Left lung (tissue), 10 donors: Measurements from ENCODE around the gene TRAF3. TPM values are rescaled to one million over a fixed set of nuclear protein-coding genes. Genes with fewer than 3 reads are reported as not detected.

ENCODE experiments used
- ATAC-seq: fragments of 200-7000 bp; cut with Tn5 transposase; one replicate; pipeline ENCODE4 v1.9.1; 2020; ENCODE audit warnings: moderate library complexity
- DNase-seq, 4 donors: peaks; one replicate each; pipeline ENCODE4 v3.0.0-alpha.2; 2013 to 2020
- H3K27ac ChIP-seq, 2 donors: fragments of 200-600 bp; sonication (generic) in 1 of 2; one replicate each; pipeline versions ENCODE4 v1.5.0 to v1.8.0; 2020 to 2021
- H3K27me3 ChIP-seq, 2 donors: fragments of 200-600 bp; sonication (generic) in 1 of 2; one replicate each; pipeline versions ENCODE4 v1.5.0 to v1.8.0; 2020 to 2021
- H3K36me3 ChIP-seq, 2 donors: fragments of 200-600 bp; sonication (generic) in 1 of 2; one replicate each; pipeline versions ENCODE4 v1.5.0 to v1.8.0; 2020 to 2021
- H3K4me1 ChIP-seq, 2 donors: fragments of 200-600 bp; one replicate each; pipeline ENCODE4 v1.8.0; 2021
- H3K4me3 ChIP-seq, 2 donors: fragments of 200-600 bp; sonication (generic) in 1 of 2; one replicate each; pipeline versions ENCODE4 v1.5.0 to v1.8.0; 2020 to 2021; ENCODE audit warnings: mild to moderate bottlenecking in 1 of 2
- H3K9me3 ChIP-seq, 2 donors: fragments of 200-600 bp; sonication (generic) in 1 of 2; one replicate each; pipeline versions ENCODE4 v1.5.0 to v1.8.0; 2020 to 2021
- intact Hi-C, 2 donors: fragments of 100-400 bp; cut with DNase I; formaldehyde crosslinking; loops; one replicate each; pipeline versions ENCODE4 v1.11.2 to v1.14.2; 2022
- polyA plus RNA-seq, 6 donors: library from polyadenylated mRNA; unstranded; fragments of 120-200 nt; gene quantifications; one replicate each; pipeline ENCODE4 v1.2.1, GENCODE V29; 2013; ENCODE audit not compliant: insufficient read length in 6 of 6
- total RNA-seq, 2 donors: library from RNA; stranded (reverse); fragmentation: NEBNext Ultra II Directional; extraction: Animal tissue kit (Norgen Biotek cat#: 25700); gene quantifications; one replicate each; pipeline ENCODE4 v1.2.1, GENCODE V29; 2021
- TF ChIP-seq, protein P1 (sequence below), 2 donors: fragments of 200-600 bp; sonication (generic) in 1 of 2; IDR thresholded peaks; one replicate each; pipeline versions ENCODE4 v1.5.0 to v1.8.0; 2021; ENCODE audit warnings: antibody characterized with exemption in 2 of 2
- donor health status: DM: no; HTN: yes; CAD: no.
- donor health status: DM: no; HTN: no; CAD: no.

Gene TRAF3
- total and polyA plus RNA-seq, 8 donors, result 10.9 to 25.1 (median 13.1) TPM

DNA sequence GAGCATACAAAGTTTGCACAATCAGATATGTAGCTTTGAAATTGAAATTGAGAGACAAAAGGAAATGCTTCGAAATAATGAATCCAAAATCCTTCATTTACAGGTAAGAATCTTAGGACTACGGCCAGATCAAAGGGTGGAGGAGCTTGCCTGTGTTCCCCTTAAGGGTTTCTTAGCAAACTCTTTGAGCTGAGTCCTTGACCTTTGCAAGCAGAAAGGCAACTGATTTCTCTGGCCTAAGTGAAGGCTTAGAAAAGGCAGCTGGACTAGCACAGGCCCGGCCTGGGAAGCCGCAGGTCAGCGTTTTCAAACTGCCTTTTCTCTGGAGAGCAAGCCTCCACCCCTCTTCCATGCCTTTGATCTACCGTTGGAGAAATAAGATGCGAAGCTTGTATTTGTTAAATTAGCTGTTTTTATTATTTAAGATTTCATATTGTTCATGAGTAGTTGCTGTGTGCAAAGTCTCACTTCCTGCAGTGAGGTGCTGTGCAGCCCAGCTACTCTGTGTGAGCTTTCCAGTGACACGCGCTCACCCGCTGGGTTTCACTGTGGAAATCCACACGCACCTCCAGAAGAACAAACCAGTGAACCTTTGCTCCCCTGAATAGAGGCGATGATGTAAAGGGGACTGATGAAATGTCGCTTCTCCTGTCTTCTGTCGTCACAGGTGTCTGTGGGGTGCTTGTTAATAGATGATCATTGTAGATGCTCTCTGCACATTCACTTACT is 120.2 kb downstream of the TRAF3 start:
- H3K27ac ChIP-seq, result no peak overlapping the region
- H3K27me3 ChIP-seq, result no peaks in the 10 kb centered on the region
- DNase-seq (no peak), ATAC-seq (peak; percentile 80)
- peaks cover 8 to 10% of the 10 kb centered on the region in 2 donors for H3K4me1 ChIP-seq
- intact Hi-C loops, result no loop called here
- H3K4me3 ChIP-seq, result no peak overlapping the region
- TF ChIP-seq, protein P1, sequence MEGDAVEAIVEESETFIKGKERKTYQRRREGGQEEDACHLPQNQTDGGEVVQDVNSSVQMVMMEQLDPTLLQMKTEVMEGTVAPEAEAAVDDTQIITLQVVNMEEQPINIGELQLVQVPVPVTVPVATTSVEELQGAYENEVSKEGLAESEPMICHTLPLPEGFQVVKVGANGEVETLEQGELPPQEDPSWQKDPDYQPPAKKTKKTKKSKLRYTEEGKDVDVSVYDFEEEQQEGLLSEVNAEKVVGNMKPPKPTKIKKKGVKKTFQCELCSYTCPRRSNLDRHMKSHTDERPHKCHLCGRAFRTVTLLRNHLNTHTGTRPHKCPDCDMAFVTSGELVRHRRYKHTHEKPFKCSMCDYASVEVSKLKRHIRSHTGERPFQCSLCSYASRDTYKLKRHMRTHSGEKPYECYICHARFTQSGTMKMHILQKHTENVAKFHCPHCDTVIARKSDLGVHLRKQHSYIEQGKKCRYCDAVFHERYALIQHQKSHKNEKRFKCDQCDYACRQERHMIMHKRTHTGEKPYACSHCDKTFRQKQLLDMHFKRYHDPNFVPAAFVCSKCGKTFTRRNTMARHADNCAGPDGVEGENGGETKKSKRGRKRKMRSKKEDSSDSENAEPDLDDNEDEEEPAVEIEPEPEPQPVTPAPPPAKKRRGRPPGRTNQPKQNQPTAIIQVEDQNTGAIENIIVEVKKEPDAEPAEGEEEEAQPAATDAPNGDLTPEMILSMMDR (IDR thresholded peaks at IDR 0.05), result no peak
- H3K9me3 ChIP-seq, result no peaks in the 10 kb centered on the region
- H3K36me3 ChIP-seq, result peaks cover 0 to 82% of the 10 kb centered on the region in 2 donors

DNA sequence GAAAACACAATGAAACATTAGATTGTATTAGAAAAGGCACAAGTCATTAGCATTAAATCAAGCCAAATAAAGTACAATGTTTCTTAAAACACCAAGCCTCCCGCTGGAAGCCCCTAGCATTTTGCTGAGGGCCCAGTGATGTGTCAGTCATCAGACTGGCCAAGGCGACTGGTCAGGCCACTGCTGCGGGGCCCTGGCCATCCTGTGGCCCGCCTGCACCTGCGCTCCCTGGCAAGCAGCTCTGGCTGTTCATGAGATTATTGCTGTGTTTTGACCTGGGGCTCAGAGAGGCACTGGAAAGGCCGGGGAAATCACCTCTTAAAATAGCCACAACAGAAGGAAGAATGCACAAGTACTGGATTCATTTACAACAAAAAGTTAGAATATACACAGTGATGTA is 121.0 kb downstream of the TRAF3 start:
- ATAC-seq (no peak), DNase-seq (no peak)
- H3K27ac ChIP-seq, result no peak overlapping the region
- H3K9me3 ChIP-seq, result no peaks in the 10 kb centered on the region
- H3K4me3 ChIP-seq, result no peak overlapping the region
- H3K4me1 ChIP-seq, result peaks cover 8 to 10% of the 10 kb centered on the region in 2 donors
- H3K27me3 ChIP-seq, result no peaks in the 10 kb centered on the region
- TF ChIP-seq, protein P1 (IDR thresholded peaks at IDR 0.05), result no peak
- peaks cover 0 to 82% of the 10 kb centered on the region in 2 donors for H3K36me3 ChIP-seq
- intact Hi-C loops, result no loop called here

DNA sequence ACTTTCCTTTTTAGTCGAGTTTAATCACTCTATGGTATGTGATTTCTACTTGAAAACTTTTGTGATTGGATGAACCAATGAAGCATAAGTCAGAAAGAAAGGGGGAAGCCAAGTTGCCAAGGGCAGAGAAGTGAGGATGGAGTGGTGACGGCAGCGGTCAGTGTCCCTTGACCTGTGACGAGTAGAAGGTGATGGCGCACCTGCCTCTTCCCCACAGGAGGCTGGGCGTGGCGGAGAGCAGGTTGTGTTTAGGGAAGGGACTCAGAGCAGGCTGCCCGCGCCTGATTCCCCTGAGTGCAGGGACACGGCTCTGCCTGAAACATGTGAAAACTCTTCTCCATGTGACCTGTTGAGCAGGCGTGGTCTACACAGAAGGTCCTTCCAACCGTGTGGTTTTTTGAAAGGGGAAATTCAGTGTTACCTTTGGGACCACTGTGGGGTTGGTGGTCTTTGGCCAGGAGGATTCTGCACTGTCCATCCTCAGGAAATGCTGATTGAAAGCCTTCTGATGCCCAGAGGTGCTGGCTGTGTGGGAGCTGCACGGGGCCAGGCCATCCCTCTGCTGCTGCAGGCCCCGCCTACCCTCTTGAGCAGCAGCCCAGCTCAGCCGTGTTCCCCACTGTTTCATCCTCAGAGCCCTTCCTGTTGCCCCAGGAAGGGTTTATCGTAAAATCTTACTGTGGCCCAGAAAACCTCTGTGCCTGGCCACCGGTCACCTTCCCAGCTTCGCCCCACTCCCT is 121.7 kb downstream of the TRAF3 start:
- ATAC-seq (no peak), DNase-seq (no peak)
- TF ChIP-seq, protein P1 (IDR thresholded peaks at IDR 0.05), result no peak
- H3K4me3 ChIP-seq, result no peak overlapping the region
- H3K9me3 ChIP-seq, result no peaks in the 10 kb centered on the region
- no peaks in the 10 kb centered on the region for H3K27me3 ChIP-seq
- intact Hi-C loops, result no loop called here
- peaks cover 8 to 10% of the 10 kb centered on the region in 2 donors for H3K4me1 ChIP-seq
- no peak overlapping the region for H3K27ac ChIP-seq
- H3K36me3 ChIP-seq, result peaks cover 0 to 82% of the 10 kb centered on the region in 2 donors

DNA sequence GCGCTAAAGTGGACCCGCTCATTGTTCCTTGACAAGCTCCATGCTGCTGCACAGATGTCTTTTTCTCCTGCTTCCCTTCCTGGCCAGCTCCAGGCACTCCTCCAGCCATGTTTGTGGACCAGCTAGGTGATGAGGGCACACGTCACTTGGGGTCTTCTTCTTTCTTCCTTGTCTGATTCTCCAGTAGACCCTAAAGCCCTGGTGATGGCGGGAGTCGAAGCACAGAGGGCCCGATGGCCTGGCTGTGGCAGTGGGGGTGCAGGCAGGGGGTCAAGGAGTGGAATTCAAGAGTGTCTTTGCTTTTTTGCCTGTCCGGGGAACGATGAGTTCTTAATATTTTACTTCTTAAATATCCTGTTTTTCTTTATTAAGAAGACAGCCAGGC is 122.3 kb downstream of the TRAF3 start:
- ATAC-seq (no peak), DNase-seq (no peak)
- Histone ChIP-seq H3K4me3 (no peak overlapping the region), H3K27me3 (no peaks in the 10 kb centered on the region), H3K27ac (no peak overlapping the region), H3K9me3 (no peaks in the 10 kb centered on the region), H3K36me3 (peaks cover 0 to 80% of the 10 kb centered on the region in 2 donors), H3K4me1 (peaks cover 8 to 10% of the 10 kb centered on the region in 2 donors)
- intact Hi-C loops, result no loop called here
- TF ChIP-seq, protein P1 (IDR thresholded peaks at IDR 0.05), result no peak
